Left ventricle myocardium inferior (tissue), 1 donor: ENCODE data around the gene PHLDB3. TPM values are rescaled to one million over a fixed set of nuclear protein-coding genes. Genes with fewer than 3 reads are reported as not detected.
"Not testable (repeated sequence)": the region's sequence is repeated elsewhere in the genome, so short reads cannot be mapped to it uniquely, and the experiment has no call there.

Source experiments
- DNase-seq: peaks from one replicate; pipeline ENCODE4 v3.0.0-alpha.2; 2020
- H3K27ac ChIP-seq: fragments of 200-600 bp; replicated peaks from 2 replicates; pipeline ENCODE4 v1.8.0; 2021
- H3K27me3 ChIP-seq: fragments of 200-600 bp; 2 replicates; pipeline ENCODE4 v1.8.0; 2021; ENCODE audit warnings: low read depth
- H3K36me3 ChIP-seq: fragments of 200-600 bp; 2 replicates; pipeline ENCODE4 v1.8.0; 2021
- H3K4me1 ChIP-seq: fragments of 200-600 bp; 2 replicates; pipeline ENCODE4 v1.8.0; 2021
- H3K4me3 ChIP-seq: fragments of 200-600 bp; 2 replicates; pipeline ENCODE4 v1.8.0; 2021; ENCODE audit warnings: mild to moderate bottlenecking, moderate library complexity
- H3K9me3 ChIP-seq: fragments of 200-600 bp; replicated peaks from 2 replicates; pipeline ENCODE4 v1.8.0; 2021
- CTCF ChIP-seq: fragments of 200-600 bp; IDR thresholded peaks from 2 replicates; pipeline ENCODE4 v1.8.0; 2021; ENCODE audit warnings: antibody characterized with exemption, mild to moderate bottlenecking, borderline replicate concordance
- intact Hi-C: fragments of 100-400 bp; cut with micrococcal nuclease; formaldehyde crosslinking; loops from one replicate; pipeline ENCODE4 v1.11.0; 2022
- total RNA-seq: library from RNA; stranded (reverse); fragmentation: NEBNext Ultra II Directional; extraction: Animal tissue kit (Norgen Biotek cat#: 25700); gene quantifications from one replicate; pipeline ENCODE4 v1.2.1, GENCODE V29; 2021
- donor health status: DM: no; HTN: yes; CAD: no; lungs with severe emphysema.

Gene PHLDB3
- total RNA-seq, 1 donor from 2014 or later = 4.5 TPM

- TF ChIP-seq CTCF = no peak
Observed at GRCh38 chr19:43548706-43549105, 44.2 kb upstream of the PHLDB3 start.

GRCh38 chr19:43547926-43548325 lies 43.4 kb upstream of the PHLDB3 start:
- H3K36me3 ChIP-seq = peaks cover 63% of the 10 kb centered on the region
- H3K27ac ChIP-seq, H3K4me3 ChIP-seq, DNase-seq, H3K27me3 ChIP-seq, H3K9me3 ChIP-seq, H3K4me1 ChIP-seq, intact Hi-C loops: not testable (repeated sequence)

More at GRCh38 chr19:43548706-43549105, 44.2 kb upstream of the PHLDB3 start:
- intact Hi-C loops = no loop called here
- DNase-seq = no peak
- no peaks in the 10 kb centered on the region for H3K4me1 ChIP-seq
- no peaks in the 10 kb centered on the region for H3K9me3 ChIP-seq
- no peak overlapping the region for H3K27ac ChIP-seq
- H3K27me3 ChIP-seq = no peaks in the 10 kb centered on the region
- no peak overlapping the region for H3K4me3 ChIP-seq
- peaks cover 65% of the 10 kb centered on the region for H3K36me3 ChIP-seq

GRCh38 chr19:43546581-43546980 lies 42.0 kb upstream of the PHLDB3 start:
- Histone ChIP-seq H3K36me3 (peaks cover 66% of the 10 kb centered on the region), H3K4me3 (no peak overlapping the region), H3K4me1 (no peaks in the 10 kb centered on the region), H3K27me3 (no peaks in the 10 kb centered on the region), H3K9me3 (no peaks in the 10 kb centered on the region), H3K27ac (no peak overlapping the region)
- intact Hi-C loops = no loop called here
- DNase-seq = no peak
- TF ChIP-seq CTCF = no peak

- no peak for TF ChIP-seq CTCF
- Histone ChIP-seq H3K36me3 (peaks cover 65% of the 10 kb centered on the region), H3K27ac (no peak overlapping the region), H3K4me1 (no peaks in the 10 kb centered on the region), H3K27me3 (no peaks in the 10 kb centered on the region), H3K4me3 (no peak overlapping the region), H3K9me3 (no peaks in the 10 kb centered on the region)
- intact Hi-C loops = no loop called here
- DNase-seq = no peak
Observed at GRCh38 chr19:43545981-43546380, 41.4 kb upstream of the PHLDB3 start.

- Histone ChIP-seq H3K4me1 (no peaks in the 10 kb centered on the region), H3K27ac (no peak overlapping the region), H3K27me3 (no peaks in the 10 kb centered on the region), H3K36me3 (peaks cover 66% of the 10 kb centered on the region), H3K4me3 (no peak overlapping the region), H3K9me3 (no peaks in the 10 kb centered on the region)
- no peak for TF ChIP-seq CTCF
- intact Hi-C loops = no loop called here
- DNase-seq = no peak
Observed at GRCh38 chr19:43545276-43545675, 40.7 kb upstream of the PHLDB3 start.

GRCh38 chr19:43544077-43544476 lies 39.5 kb upstream of the PHLDB3 start:
- no peaks in the 10 kb centered on the region for H3K4me1 ChIP-seq
- peaks cover 66% of the 10 kb centered on the region for H3K36me3 ChIP-seq
- H3K27ac ChIP-seq = no peak overlapping the region
- peaks cover 6% of the 10 kb centered on the region for H3K9me3 ChIP-seq
- no peak overlapping the region for H3K4me3 ChIP-seq
- intact Hi-C loops = no loop called here
- DNase-seq = no peak
- no peaks in the 10 kb centered on the region for H3K27me3 ChIP-seq
- no peak for TF ChIP-seq CTCF
